Neural progenitor cell (in vitro differentiated cells): Measurements from ENCODE around the gene FARS2.

Experiments
- CTCF ChIP-seq: fragments of 200-600 bp; sonication (generic); IDR thresholded peaks from 2 replicates; pipeline ENCODE4 v1.5.1; 2017; ENCODE audit warnings: antibody characterized with exemption, mild to moderate bottlenecking
- EZH2 ChIP-seq: fragments of 200-600 bp; sonication (generic); IDR thresholded peaks from 2 replicates; pipeline ENCODE4 v1.6.1; 2017; ENCODE audit warnings: antibody characterized with exemption, mild to moderate bottlenecking, moderate library complexity
- EZH2phosphoT487 ChIP-seq: fragments of 200-600 bp; sonication (generic); IDR thresholded peaks from 2 replicates; pipeline ENCODE4 v1.6.1; 2017; ENCODE audit warnings: antibody characterized with exemption

GRCh38 chr6:5335020-5335419, 73.7 kb downstream of the FARS2 start:
- TF ChIP-seq CTCF (no peak), EZH2 (no peak), EZH2phosphoT487 (no peak)
